ENCODE data around the gene RNF13. TPM values are rescaled to one million over a fixed set of nuclear protein-coding genes. Genes with fewer than 3 reads are reported as not detected.
"Not testable (repeated sequence)": the region's sequence is repeated elsewhere in the genome, so short reads cannot be mapped to it uniquely, and the experiment has no call there.

Gene RNF13
- total RNA-seq, 1 donor from 2014 or later, result 89.3 TPM

- no peak for DNase-seq
These were observed 11.8 kb upstream of the RNF13 start for GRCh38 chr3:149801195-149801594.

DNA sequence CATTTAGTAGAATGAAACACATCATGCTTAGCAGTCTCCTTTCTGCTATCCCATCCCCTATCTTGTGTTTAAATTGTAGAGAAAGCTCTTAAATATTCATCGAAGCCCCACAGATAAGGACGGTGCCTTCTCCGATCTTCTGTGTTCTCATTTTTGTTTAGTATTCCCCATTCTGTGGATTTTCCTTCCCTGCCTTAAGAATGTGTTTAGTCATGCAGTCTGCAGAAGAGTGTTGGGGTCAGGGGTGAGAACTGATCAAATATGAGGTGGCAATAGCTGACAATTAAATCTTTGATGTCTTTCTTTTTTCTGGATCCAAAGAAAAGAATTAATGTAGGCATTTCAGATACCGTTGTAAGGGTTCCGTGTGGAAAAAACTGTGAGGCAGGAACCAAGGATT, 11.4 kb upstream of the RNF13 start:
- DNase-seq, result no peak

GRCh38 chr3:149806171-149806778, 6.7 kb upstream of the RNF13 start:
- no peak for DNase-seq

DNA sequence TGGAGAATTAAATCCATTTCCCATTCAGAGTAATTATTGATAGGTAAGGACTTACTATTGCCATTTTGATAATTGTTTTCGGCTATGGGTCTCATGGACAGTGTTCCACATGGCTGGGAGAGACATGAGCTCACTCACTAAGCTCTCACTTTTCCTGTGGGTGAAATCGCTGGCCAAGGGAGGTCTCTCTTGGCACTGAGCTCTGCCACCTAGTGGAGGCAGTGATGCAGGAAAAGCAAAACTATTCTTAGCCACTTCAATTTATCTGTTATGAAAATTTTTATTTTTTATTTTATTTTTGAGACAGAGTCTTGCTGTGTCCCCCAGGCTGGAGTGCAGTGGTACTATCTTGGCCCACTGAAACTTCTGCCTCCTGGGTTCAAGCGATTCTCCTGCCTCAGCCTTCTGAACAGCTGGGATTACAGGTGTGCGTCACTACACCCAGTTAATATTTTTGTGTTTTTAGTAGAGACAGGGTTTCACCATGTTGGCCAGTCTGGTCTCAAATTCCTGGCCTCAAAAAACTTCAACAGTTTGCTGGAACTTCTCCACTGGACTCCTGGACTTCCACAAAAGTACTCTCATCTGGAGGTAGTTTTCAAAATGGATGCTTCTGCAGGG, 4.7 kb upstream of the RNF13 start:
- DNase-seq, result peak; percentile 62

DNA sequence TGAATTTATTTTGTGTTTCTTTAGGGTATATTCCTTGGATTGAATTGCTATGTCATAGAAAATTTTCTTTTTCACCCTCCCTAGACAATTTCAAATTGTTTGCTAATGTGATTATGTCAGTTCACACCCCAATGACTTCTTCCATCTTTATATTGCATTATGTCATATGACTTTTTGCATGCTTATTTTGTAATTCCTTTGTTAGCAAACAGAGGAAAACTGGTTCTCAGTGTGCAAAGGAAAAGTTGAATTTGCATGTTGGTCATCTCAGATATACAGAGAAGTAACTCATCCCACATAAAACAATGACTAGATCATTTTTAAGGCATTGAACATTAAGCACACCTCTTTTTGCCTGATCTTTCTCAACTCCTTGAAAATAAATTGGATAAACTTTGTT, 3.3 kb upstream of the RNF13 start:
- DNase-seq, result no peak

- no peak for DNase-seq
These were observed 2.2 kb upstream of the RNF13 start for GRCh38 chr3:149810846-149811245.

DNA sequence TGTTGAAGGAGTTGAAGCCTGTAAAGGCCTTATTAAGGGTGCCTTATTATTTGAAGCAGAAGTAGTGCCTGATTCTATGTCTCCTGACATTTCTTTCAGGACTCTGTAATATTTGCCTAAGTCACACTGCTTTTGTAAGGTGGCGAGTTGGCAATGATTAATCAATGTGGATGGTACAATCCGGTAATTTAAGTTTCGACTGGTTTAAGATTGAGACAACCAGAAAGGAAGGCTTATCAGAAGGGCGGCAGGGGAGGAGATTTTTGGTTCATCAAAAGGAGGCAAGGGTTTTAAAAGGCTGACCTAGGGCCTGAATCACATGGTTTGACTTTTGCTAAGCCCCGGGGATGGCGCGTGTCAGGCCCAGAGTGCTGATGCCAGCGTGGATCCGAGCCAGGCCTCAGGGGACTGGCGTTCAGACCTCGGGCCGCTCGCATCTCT, 830 bp upstream of the RNF13 start:
- DNase-seq, result no peak

GRCh38 chr3:149813367-149814281, 609 bp downstream of the RNF13 start:
- peak; percentile 67 for DNase-seq

- DNase-seq, result no peak
These were observed 2.3 kb downstream of the RNF13 start for GRCh38 chr3:149815321-149815720.

- DNase-seq, result no peak
These were observed 2.7 kb downstream of the RNF13 start for GRCh38 chr3:149815728-149816127.

GRCh38 chr3:149816311-149816710, 3.3 kb downstream of the RNF13 start:
- DNase-seq, result no peak

- DNase-seq, result no peak
These were observed 4.0 kb downstream of the RNF13 start for GRCh38 chr3:149816986-149817385.

- DNase-seq, result no peak
These were observed 6.4 kb downstream of the RNF13 start for GRCh38 chr3:149819432-149819831.

DNA sequence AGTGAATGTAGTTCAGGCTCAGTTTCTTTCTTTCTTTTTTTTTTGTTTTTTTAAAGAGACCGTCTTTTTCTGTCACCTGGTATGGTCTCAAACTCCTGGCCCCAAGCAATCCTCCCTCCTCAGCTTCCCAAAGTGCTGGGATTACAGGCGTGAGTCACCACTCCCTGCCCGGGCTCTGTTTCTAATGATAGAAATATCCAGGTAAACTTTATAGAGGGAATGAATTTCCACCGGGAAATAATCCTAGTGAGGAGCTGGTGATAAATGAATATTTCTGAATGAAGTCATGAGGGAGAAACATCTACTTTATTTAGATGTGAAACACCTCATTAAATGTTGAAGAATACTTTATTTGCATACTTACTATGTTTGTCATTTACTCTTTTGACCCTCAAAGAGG, 7.2 kb downstream of the RNF13 start:
- no peak for DNase-seq

- no peak for DNase-seq
These were observed 13.6 kb downstream of the RNF13 start for GRCh38 chr3:149826636-149827035.

GRCh38 chr3:149828390-149828789, 15.4 kb downstream of the RNF13 start:
- DNase-seq, result no peak

GRCh38 chr3:149829631-149830030, 16.6 kb downstream of the RNF13 start:
- DNase-seq, result not testable (repeated sequence)

DNA sequence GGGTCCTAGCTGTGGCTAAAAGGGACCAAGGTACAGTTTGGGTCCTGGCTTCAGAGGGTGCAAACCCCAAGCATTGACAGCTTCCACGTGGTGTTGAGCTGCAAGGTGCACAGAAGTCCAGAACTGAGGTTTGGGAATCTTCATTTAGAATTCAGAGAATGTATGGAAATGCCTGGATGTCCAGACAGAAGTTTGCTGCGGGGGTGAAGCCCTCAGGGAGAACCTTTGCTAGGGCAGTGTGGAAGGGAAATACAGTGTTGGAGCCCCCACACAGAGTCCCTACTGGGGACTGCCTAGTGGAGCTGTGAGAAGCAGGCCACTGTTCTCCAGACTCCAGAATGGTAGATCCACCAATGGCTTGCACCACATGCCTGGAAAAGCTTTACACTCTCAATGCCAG, 17.9 kb downstream of the RNF13 start:
- DNase-seq, result no peak

GRCh38 chr3:149831321-149831720, 18.3 kb downstream of the RNF13 start:
- no peak for DNase-seq

- DNase-seq, result no peak
These were observed 19.1 kb downstream of the RNF13 start for GRCh38 chr3:149832086-149832485.

DNA sequence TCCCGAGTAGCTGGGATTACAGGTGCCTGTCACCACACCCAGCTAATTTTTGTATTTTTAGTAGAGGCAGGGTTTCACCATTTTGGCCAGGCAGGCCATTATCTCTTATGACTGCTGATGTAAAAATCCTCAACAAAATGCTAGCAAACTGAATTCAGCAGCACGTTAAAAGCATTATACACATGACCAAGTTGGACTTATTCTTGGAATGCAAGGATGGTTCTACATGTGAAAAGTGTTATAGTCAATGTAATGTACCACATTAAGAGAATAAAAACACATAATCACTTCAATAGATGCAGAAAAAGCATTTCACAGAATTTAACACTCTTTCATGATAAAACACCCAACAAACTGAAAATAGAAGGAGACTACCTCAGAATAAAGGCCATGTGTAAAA, 20.2 kb downstream of the RNF13 start:
- DNase-seq, result no peak

GRCh38 chr3:149838491-149838890, 25.5 kb downstream of the RNF13 start:
- DNase-seq, result not testable (repeated sequence)

DNA sequence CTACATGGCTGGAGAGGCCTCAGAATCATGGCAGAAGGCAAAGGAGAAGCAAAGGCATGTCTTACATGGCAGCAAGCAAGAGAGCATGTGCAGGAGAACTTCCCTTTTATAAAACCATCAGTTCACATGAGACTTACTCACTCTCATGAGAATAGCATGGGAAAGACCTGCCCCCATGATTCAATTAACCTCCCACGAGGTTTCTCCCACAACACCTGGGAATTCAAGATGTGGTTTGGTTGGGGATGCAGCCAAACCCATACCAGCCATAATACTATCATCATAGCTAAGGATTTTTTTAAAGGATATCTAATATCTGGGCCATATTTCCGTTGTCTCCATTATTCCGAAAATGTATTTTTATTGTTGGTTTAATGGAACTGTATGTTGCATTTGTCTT, 26.5 kb downstream of the RNF13 start:
- not testable (repeated sequence) for DNase-seq
